H1 (cell line): ENCODE results near the gene NOP16. TPM values are rescaled to one million over a fixed set of nuclear protein-coding genes. Genes with fewer than 3 reads are reported as not detected.

Source experiments
- JUND ChIP-seq: IDR thresholded peaks from 2 replicates; pipeline ENCODE4 v1.6.1; 2011; ENCODE audit warnings: mild to moderate bottlenecking, improper control_type of control experiment, low read length
- NANOG ChIP-seq: IDR thresholded peaks from 2 replicates; pipeline ENCODE4 v1.6.1; 2011; ENCODE audit warnings: low read length, low read depth, mild to moderate bottlenecking, inconsistent platforms; ENCODE audit not compliant: insufficient read depth, poor library complexity, severe bottlenecking
- polyA plus RNA-seq, 7 experiments: library from polyadenylated mRNA; depleted of rRNA in 3 of 7; stranded (reverse) in 5 of 7; unstranded in 2 of 7; fragments of >200 nt in 5 of 7; fragments of 200-250 nt in 2 of 7; gene quantifications; 1 replicate in 5 of 7; 2 replicates in 1 of 7; 4 replicates in 1 of 7; pipeline versions ENCODE4 v1.2.1 to v1.2.3, GENCODE V29; 2011 to 2013; ENCODE audit warnings: missing spikeins in 2 of 7, mixed read lengths in 2 of 7
- total RNA-seq: library from RNA; stranded (reverse); fragmentation: NEBNext Ultra II Directional; extraction: Animal tissue kit (Norgen Biotek cat#: 25700); gene quantifications from 2 replicates; pipeline ENCODE4 v1.2.1, GENCODE V29; 2021

Gene NOP16
- total and polyA plus RNA-seq, 2 of the 8 experiments (the other 6 are each of a cell fraction or from before 2014, with no cell fraction given) = 46.9 to 65.2 TPM

- TF ChIP-seq JUND (no peak), NANOG (no peak)
These were observed 19.7 kb downstream of the NOP16 start (continued) for GRCh38 chr5:176368726-176369125.
